Activated T-helper 1 cell treated with anti-CD3 and anti-CD28 coated beads, Interleukin-12 subunit alpha, Interleukin-12 subunit beta, Interleukin-2, Interleukin-4 antibody, amounts not matched to agents 30 ng/mL and 10 ng/mL and 1 ng/mL, durations not matched to agents 14 hours and 24 hours and 36 hours (primary cell): ENCODE data around the gene INHBE. TPM values are rescaled to one million over a fixed set of nuclear protein-coding genes. Genes with fewer than 3 reads are reported as not detected.

Source experiments
- DNase-seq: peaks from one replicate; pipeline ENCODE4 v3.0.0; 2021; ENCODE audit warnings: low spot score
- H3K27ac Mint-ChIP-seq: one replicate; pipeline ENCODE4 v1.8.0; 2021; ENCODE audit warnings: mild to moderate bottlenecking, mixed read lengths
- H3K27me3 Mint-ChIP-seq: one replicate; pipeline ENCODE4 v1.8.0; 2022; ENCODE audit warnings: mild to moderate bottlenecking, moderate library complexity, mixed read lengths; ENCODE audit not compliant: insufficient read depth
- H3K36me3 Mint-ChIP-seq: one replicate; pipeline ENCODE4 v1.8.0; 2021; ENCODE audit warnings: low read depth, mixed read lengths
- H3K4me1 Mint-ChIP-seq: one replicate; pipeline ENCODE4 v1.8.0; 2021; ENCODE audit warnings: low read depth, mixed read lengths
- H3K4me3 Mint-ChIP-seq: one replicate; pipeline ENCODE4 v1.8.0; 2021; ENCODE audit warnings: mild to moderate bottlenecking, moderate library complexity, mixed read lengths
- H3K9me3 Mint-ChIP-seq: one replicate; pipeline ENCODE4 v1.8.0; 2021; ENCODE audit warnings: mixed read lengths
- intact Hi-C: fragments of 100-400 bp; cut with micrococcal nuclease; formaldehyde crosslinking; loops from one replicate; pipeline ENCODE4 v1.15.1; 2024
- total RNA-seq: library from RNA; stranded (reverse); gene quantifications from 2 replicates; pipeline ENCODE4 v1.2.3, GENCODE V29; 2022

The INHBE gene
- total RNA-seq, 1 donor from 2014 or later: 0.41 TPM

- H3K27me3 Mint-ChIP-seq: no peaks in the 10 kb centered on the region
- H3K36me3 Mint-ChIP-seq: peaks cover 47% of the 10 kb centered on the region
- no peaks in the 10 kb centered on the region for H3K9me3 Mint-ChIP-seq
- intact Hi-C loops: loop anchor here (1.0 to 5.0 kb wide), 6 partner anchors 14 to 844 kb away; partner anchors contain the start of genes BAZ2A, CTDSP2, OS9 and PIP4K2C
- peak overlapping the region; percentile 97 for H3K27ac Mint-ChIP-seq
- H3K4me1 Mint-ChIP-seq: peaks cover 54% of the 10 kb centered on the region
- peak; percentile 67 for DNase-seq
- peak overlapping the region; percentile 93 for H3K4me3 Mint-ChIP-seq
These were observed 21.3 kb downstream of the INHBE start for GRCh38 chr12:57476162-57476992.

- Mint-ChIP-seq H3K9me3 (no peaks in the 10 kb centered on the region), H3K36me3 (peaks cover 44% of the 10 kb centered on the region), H3K4me3 (peak overlapping the region; percentile 93), H3K27ac (peak overlapping the region; percentile 97), H3K4me1 (peaks cover 54% of the 10 kb centered on the region), H3K27me3 (no peaks in the 10 kb centered on the region)
- intact Hi-C loops: loop anchor here (1.0 to 5.0 kb wide), 6 partner anchors 15 to 845 kb away; partner anchors contain the start of genes BAZ2A, CTDSP2, OS9 and PIP4K2C
- no peak for DNase-seq
These were observed 22.0 kb downstream of the INHBE start for GRCh38 chr12:57476993-57477709.

- Mint-ChIP-seq H3K36me3 (peaks cover 36% of the 10 kb centered on the region), H3K4me3 (peak overlapping the region; percentile 93), H3K4me1 (peaks cover 54% of the 10 kb centered on the region), H3K27me3 (no peaks in the 10 kb centered on the region), H3K27ac (peak overlapping the region; percentile 97), H3K9me3 (no peaks in the 10 kb centered on the region)
- DNase-seq: peak; percentile 46
- intact Hi-C loops: loop anchor here (1.0 to 5.0 kb wide), 7 partner anchors 9 to 846 kb away; partner anchors contain the start of genes BAZ2A, CTDSP2, NEMP1 and OS9
These were observed 22.9 kb downstream of the INHBE start for GRCh38 chr12:57477710-57478681.

GRCh38 chr12:57479043-57479375 lies 23.9 kb downstream of the INHBE start:
- peak overlapping the region; percentile 93 for H3K4me3 Mint-ChIP-seq
- intact Hi-C loops: loop anchor here (1.0 to 5.0 kb wide), 7 partner anchors 41 to 847 kb away; partner anchors contain the start of genes BAZ2A, CTDSP2, DDIT3 and NEMP1
- H3K4me1 Mint-ChIP-seq: peaks cover 46% of the 10 kb centered on the region
- H3K27ac Mint-ChIP-seq: peak overlapping the region; percentile 97
- no peaks in the 10 kb centered on the region for H3K9me3 Mint-ChIP-seq
- peaks cover 30% of the 10 kb centered on the region for H3K36me3 Mint-ChIP-seq
- no peak for DNase-seq
- H3K27me3 Mint-ChIP-seq: no peaks in the 10 kb centered on the region

- DNase-seq: peak; percentile 50
- peaks cover 41% of the 10 kb centered on the region for H3K4me1 Mint-ChIP-seq
- H3K9me3 Mint-ChIP-seq: no peaks in the 10 kb centered on the region
- no peaks in the 10 kb centered on the region for H3K27me3 Mint-ChIP-seq
- intact Hi-C loops: loop anchor here (1.0 to 5.0 kb wide), 7 partner anchors 41 to 847 kb away; partner anchors contain the start of genes BAZ2A, CTDSP2, DDIT3 and NEMP1
- H3K4me3 Mint-ChIP-seq: peak within 1 kb of the TSS; percentile 93
- peaks cover 25% of the 10 kb centered on the region for H3K36me3 Mint-ChIP-seq
- H3K27ac Mint-ChIP-seq: peak within 1 kb of the TSS; percentile 97
These were observed 24.4 kb downstream of the INHBE start, which contains the start of gene ARHGAP9 for GRCh38 chr12:57479376-57480115. Gene ARHGAP9, minus strand, starts transcription at chr12:57479866. Its CDS starts 460 bp downstream, at chr12:57479406.

GRCh38 chr12:57481671-57482070 lies 26.6 kb downstream of the INHBE start:
- peaks cover 37% of the 10 kb centered on the region for H3K4me1 Mint-ChIP-seq
- no peaks in the 10 kb centered on the region for H3K9me3 Mint-ChIP-seq
- no peak overlapping the region for H3K4me3 Mint-ChIP-seq
- H3K27me3 Mint-ChIP-seq: no peaks in the 10 kb centered on the region
- H3K36me3 Mint-ChIP-seq: peaks cover 14% of the 10 kb centered on the region
- DNase-seq: no peak
- intact Hi-C loops: no loop called here
- H3K27ac Mint-ChIP-seq: peak overlapping the region; percentile 32

GRCh38 chr12:57483466-57483865 lies 28.4 kb downstream of the INHBE start:
- H3K4me1 Mint-ChIP-seq: peaks cover 37% of the 10 kb centered on the region
- peaks cover 13% of the 10 kb centered on the region for H3K36me3 Mint-ChIP-seq
- no peak overlapping the region for H3K4me3 Mint-ChIP-seq

GRCh38 chr12:57485695-57486094 lies 30.6 kb downstream of the INHBE start:
- Mint-ChIP-seq H3K4me1 (peaks cover 32% of the 10 kb centered on the region), H3K27ac (no peak overlapping the region), H3K9me3 (no peaks in the 10 kb centered on the region), H3K36me3 (peaks cover 22% of the 10 kb centered on the region), H3K27me3 (no peaks in the 10 kb centered on the region), H3K4me3 (no peak overlapping the region)
- no peak for DNase-seq
- intact Hi-C loops: no loop called here

More at GRCh38 chr12:57483466-57483865, 28.4 kb downstream of the INHBE start:
- intact Hi-C loops: no loop called here
- Mint-ChIP-seq H3K9me3 (no peaks in the 10 kb centered on the region), H3K27me3 (no peaks in the 10 kb centered on the region), H3K27ac (peak overlapping the region; percentile 3)
- DNase-seq: no peak

GRCh38 chr12:57487055-57487596 lies 32.0 kb downstream of the INHBE start:
- H3K27me3 Mint-ChIP-seq: no peaks in the 10 kb centered on the region
- no peak for DNase-seq
- no peak overlapping the region for H3K27ac Mint-ChIP-seq
- no peaks in the 10 kb centered on the region for H3K9me3 Mint-ChIP-seq
- peak overlapping the region; percentile 97 for H3K4me3 Mint-ChIP-seq
- peaks cover 33% of the 10 kb centered on the region for H3K4me1 Mint-ChIP-seq
- intact Hi-C loops: loop anchor here (1.0 kb wide), 3 partner anchors 9 to 60 kb away; partner anchors contain the start of genes DCTN2 and GLI1
- peaks cover 31% of the 10 kb centered on the region for H3K36me3 Mint-ChIP-seq

GRCh38 chr12:57487597-57488401 lies 32.7 kb downstream of the INHBE start, which contains the start of gene MARS1:
Gene MARS1, plus strand, starts transcription at chr12:57488068. Its CDS starts 23 bp downstream, at chr12:57488091.
- H3K27me3 Mint-ChIP-seq: no peaks in the 10 kb centered on the region
- H3K9me3 Mint-ChIP-seq: no peaks in the 10 kb centered on the region
- H3K4me3 Mint-ChIP-seq: peak within 1 kb of the TSS; percentile 97
- DNase-seq: peak; percentile 91
- peaks cover 33% of the 10 kb centered on the region for H3K4me1 Mint-ChIP-seq
- intact Hi-C loops: loop anchor here (1.0 to 2.0 kb wide), 5 partner anchors 9 to 60 kb away; partner anchors contain the start of genes DCTN2, DDIT3, GLI1 and R3HDM2
- H3K27ac Mint-ChIP-seq: peak within 1 kb of the TSS; percentile 96
- H3K36me3 Mint-ChIP-seq: peaks cover 36% of the 10 kb centered on the region
